A549 (cell line): ENCODE data around the gene SH3BP5L. TPM values are rescaled to one million over a fixed set of nuclear protein-coding genes. Genes with fewer than 3 reads are reported as not detected.

Experiments used
- ATAC-seq, 2 experiments: fragments of 200-7000 bp in 1 of 2; fragments of >200 bp in 1 of 2; cut with Nextera tagmentation in 1 of 2; cut with Tn5 transposase in 1 of 2; 3 replicates each; pipeline versions ENCODE4 v1.8.0 to v1.9.1; 2018 to 2020; ENCODE audit warnings: mild to moderate bottlenecking in 1 of 2, moderate library complexity in 1 of 2
- CTCF ChIA-PET: fragments of 300-600 bp; sonication (Branson Sonifier 250); formaldehyde crosslinking; extraction: SDS; loops from one replicate; lab custom pipeline; 2021; ENCODE audit warnings: antibody characterized with exemption, inconsistent platforms; lab: Yijun Ruan, JAX
- POLR2A ChIA-PET: fragments of 350-600 bp; formaldehyde crosslinking; extraction: SDS; loops from one replicate; lab custom pipeline; 2021; ENCODE audit warnings: antibody characterized with exemption, inconsistent platforms; lab: Yijun Ruan, JAX
- DNase-seq, 2 experiments: peaks; one replicate each; pipeline versions ENCODE4 v3.0.0 to v3.0.0-alpha.2; 2011 to 2016; ENCODE audit warnings: low read depth in 1 of 2, low spot score in 1 of 2
- FAIRE-seq: peaks from 2 replicates; lab custom pipeline; 2011; peaks lifted over from hg19 to GRCh38; lab: Jason Lieb, UNC
- H3K27ac ChIP-seq, 2 experiments: fragments of >200 bp; sonication (Bioruptor Twin); formaldehyde crosslinking; 3 replicates each; pipeline ENCODE4 v1.5.1; 2016 to 2017
- H3K4me1 ChIP-seq: fragments of >200 bp; sonication (Bioruptor Twin); formaldehyde crosslinking; 3 replicates; pipeline ENCODE4 v1.6.1; 2016
- H3K4me2 ChIP-seq: fragments of >200 bp; sonication (Bioruptor Twin); formaldehyde crosslinking; 3 replicates; pipeline ENCODE4 v1.6.1; 2016
- H3K4me3 ChIP-seq: fragments of >200 bp; sonication (Bioruptor Twin); formaldehyde crosslinking; 3 replicates; pipeline ENCODE4 v1.5.1; 2016
- H3K9me3 ChIP-seq: fragments of >200 bp; sonication (Bioruptor Twin); formaldehyde crosslinking; 3 replicates; pipeline ENCODE4 v1.6.1; 2016
- BCL3 ChIP-seq: fragments of >200 bp; sonication (Bioruptor Twin); formaldehyde crosslinking; IDR thresholded peaks from 3 replicates; pipeline ENCODE4 v1.6.1; 2016
- CEBPB ChIP-seq, 2 experiments: fragments of >200 bp in 1 of 2; sonication (Bioruptor Twin) in 1 of 2; formaldehyde crosslinking in 1 of 2; IDR thresholded peaks; 2 replicates each; pipeline ENCODE4 v1.6.1; 2012 to 2016
- CHD4 ChIP-seq: fragments of 200-600 bp; sonication (generic); IDR thresholded peaks from 2 replicates; pipeline ENCODE4 v1.6.1; 2016; ENCODE audit warnings: antibody characterized with exemption, mild to moderate bottlenecking, borderline replicate concordance
- E2F6 ChIP-seq: IDR thresholded peaks from 2 replicates; pipeline ENCODE4 v1.6.1; 2012; ENCODE audit warnings: low read depth, borderline replicate concordance
- EHMT2 ChIP-seq: fragments of 200-600 bp; sonication (generic); IDR thresholded peaks from 2 replicates; pipeline ENCODE4 v1.6.1; 2016; ENCODE audit warnings: antibody characterized with exemption, low read depth, mild to moderate bottlenecking, moderate library complexity
- EP300 ChIP-seq, 2 experiments: fragments of >200 bp; sonication (Bioruptor Twin); formaldehyde crosslinking; IDR thresholded peaks; 2 replicates in 1 of 2; 3 replicates in 1 of 2; pipeline ENCODE4 v1.6.1; 2016 to 2017
- FOXS1 ChIP-seq: fragments of 250-450 bp; sonication (Bioruptor Pico); IDR thresholded peaks from 2 replicates; pipeline ENCODE4 v1.5.0; 2020; ENCODE audit warnings: mild to moderate bottlenecking, moderate library complexity
- GATA3 ChIP-seq: IDR thresholded peaks from 2 replicates; pipeline ENCODE4 v1.6.1; 2012; ENCODE audit warnings: borderline replicate concordance
- HDAC2 ChIP-seq: fragments of 200-600 bp; sonication (generic); IDR thresholded peaks from 2 replicates; pipeline ENCODE4 v1.6.1; 2016
- HMGXB4 ChIP-seq: fragments of 250-450 bp; sonication (Bioruptor Pico); IDR thresholded peaks from 2 replicates; pipeline ENCODE4 v1.5.0; 2021; ENCODE audit warnings: mild to moderate bottlenecking, moderate library complexity, borderline replicate concordance
- JUN ChIP-seq, 2 experiments: fragments of >200 bp; sonication (Bioruptor Twin); formaldehyde crosslinking; IDR thresholded peaks; 2 replicates in 1 of 2; 3 replicates in 1 of 2; pipeline ENCODE4 v1.6.1; 2016 to 2017
- JUNB ChIP-seq: fragments of >200 bp; sonication (Bioruptor Twin); formaldehyde crosslinking; IDR thresholded peaks from 2 replicates; pipeline ENCODE4 v1.6.1; 2016
- KDM5A ChIP-seq: fragments of 200-600 bp; sonication (generic); IDR thresholded peaks from 2 replicates; pipeline ENCODE4 v1.6.1; 2016; ENCODE audit warnings: antibody characterized with exemption, mild to moderate bottlenecking
- MAX ChIP-seq: IDR thresholded peaks from 2 replicates; pipeline ENCODE4 v1.6.1; 2012
- NR3C1 ChIP-seq: fragments of >200 bp; sonication (Bioruptor Twin); formaldehyde crosslinking; IDR thresholded peaks from 3 replicates; pipeline ENCODE4 v1.6.1; 2017
- POLR2AphosphoS2 ChIP-seq: conservative IDR thresholded peaks from 2 replicates; pipeline ENCODE4 v1.6.1; 2012; ENCODE audit warnings: low read length, improper control_type of control experiment, inconsistent platforms
- RCOR1 ChIP-seq: fragments of 150-350 bp; IDR thresholded peaks from 2 replicates; pipeline ENCODE4 v1.6.1; 2014; ENCODE audit warnings: antibody characterized with exemption, low read length, low read depth
- REST ChIP-seq: fragments of 200-600 bp; sonication (generic); IDR thresholded peaks from 2 replicates; pipeline ENCODE4 v1.6.1; 2016; ENCODE audit warnings: antibody characterized with exemption, mild to moderate bottlenecking, moderate library complexity
- RFX5 ChIP-seq: fragments of 450-650 bp; IDR thresholded peaks from 2 replicates; pipeline ENCODE4 v1.7.1; 2014; ENCODE audit warnings: antibody characterized with exemption, mild to moderate bottlenecking, moderate library complexity
- SMC3 ChIP-seq: fragments of >200 bp; sonication (Bioruptor Twin); formaldehyde crosslinking; IDR thresholded peaks from 3 replicates; pipeline ENCODE4 v1.6.1; 2018; ENCODE audit warnings: inconsistent platforms
- USF2 ChIP-seq: fragments of 450-650 bp; IDR thresholded peaks from 2 replicates; pipeline ENCODE4 v1.6.1; 2014; ENCODE audit warnings: antibody characterized with exemption
- ZFP36 ChIP-seq: fragments of 450-650 bp; IDR thresholded peaks from 2 replicates; pipeline ENCODE4 v1.6.1; 2014; ENCODE audit warnings: borderline replicate concordance; ENCODE audit not compliant: partially characterized antibody
- WGBS: methylation state at CpG from one replicate; pipeline ENCODE4 v1.1.6; 2017; ENCODE audit errors: missing lambda C conversion rate; 5-methylcytosine and 5-hydroxymethylcytosine counted together
- polyA plus RNA-seq, 4 experiments: library from polyadenylated mRNA; depleted of rRNA in 3 of 4; stranded (reverse); fragments of >200 nt; fragmentation: RNase III in 1 of 4; extraction: RNeasy Plus Mini Kit Qiagen cat#74134 plus additional on column Dnase treatment in 1 of 4; gene quantifications; 2 replicates in 3 of 4; 3 replicates in 1 of 4; pipeline ENCODE4 v1.2.3, GENCODE V29; 2011 to 2017

Gene SH3BP5L
- polyA plus RNA-seq, 2 of the 4 experiments (the other 2 are of a cell fraction), result 10.9 to 15.8 TPM

GRCh38 chr1:248782416-248783141 lies 43.1 kb downstream of the SH3BP5L start (continued):
- no peak for TF ChIP-seq HMGXB4
- TF ChIP-seq HDAC2, result no peak
- no peak for TF ChIP-seq E2F6
- no peak for TF ChIP-seq REST

GRCh38 chr1:248779350-248779749 lies 46.4 kb downstream of the SH3BP5L start:
- no peak for DNase-seq
- TF ChIP-seq SMC3, result no peak
- no peak for TF ChIP-seq JUN (IDR thresholded peaks at IDR 0.05)
- no peak overlapping the region for H3K4me2 ChIP-seq
- H3K9me3 ChIP-seq, result peaks cover 7% of the 10 kb centered on the region; the same call in 1 of the 3 replicates
- no peak for FAIRE-seq
- no peak overlapping the region for H3K4me3 ChIP-seq
- ATAC-seq, result no peak
- POLR2A ChIA-PET, result no interaction called here
- CTCF ChIA-PET, result no interaction called here
- H3K4me1 ChIP-seq, result no peaks in the 10 kb centered on the region
- H3K27ac ChIP-seq, result no peak overlapping the region
- WGBS, result 2% methylated on average over 2 of the region's 2 CpGs

GRCh38 chr1:248778906-248779305 lies 46.8 kb downstream of the SH3BP5L start:
- Histone ChIP-seq H3K9me3 (peaks cover 7% of the 10 kb centered on the region; the same call in 1 of the 3 replicates), H3K4me1 (no peaks in the 10 kb centered on the region), H3K27ac (no peak overlapping the region), H3K4me2 (no peak overlapping the region), H3K4me3 (no peak overlapping the region)
- ATAC-seq (no peak), FAIRE-seq (no peak), DNase-seq (no peak)
- ChIA-PET CTCF (no interaction called here), POLR2A (no interaction called here)
- WGBS, result 5% methylated on average over 2 of the region's 2 CpGs
- TF ChIP-seq EP300 (IDR thresholded peaks at IDR 0.05) (no peak), ZFP36 (no peak), USF2 (no peak), JUNB (no peak), RCOR1 (no peak), EHMT2 (no peak), CHD4 (no peak), KDM5A (no peak), NR3C1 (no peak), RFX5 (no peak), MAX (no peak), POLR2AphosphoS2 (no peak), CEBPB (IDR thresholded peaks at IDR 0.05) (no peak), GATA3 (no peak), REST (no peak), FOXS1 (CRISPR knock-in tag) (no peak), BCL3 (no peak)
